CD14-positive monocyte (primary cell): ENCODE measurements around the gene C2CD2. TPM values are rescaled to one million over a fixed set of nuclear protein-coding genes. Genes with fewer than 3 reads are reported as not detected.

ENCODE experiments used
- DNase-seq, 3 donors: peaks; one replicate each; pipeline ENCODE4 v3.0.0-alpha.2; 2011 to 2022
- H2AFZ ChIP-seq: 2 replicates; pipeline ENCODE4 v1.6.0; 2012; ENCODE audit warnings: mild to moderate bottlenecking, low read depth, low read length, inconsistent platforms; ENCODE audit not compliant: insufficient read depth, poor library complexity, severe bottlenecking
- H3K27ac ChIP-seq, 2 donors: 1 replicate in 1 of 2; 2 replicates in 1 of 2; pipeline ENCODE4 v1.5.1; 2012 to 2013; ENCODE audit warnings: low read length in 2 of 2, control low read depth in 1 of 2, inconsistent platforms in 1 of 2, low read depth in 1 of 2, mild to moderate bottlenecking in 1 of 2
- H3K27me3 ChIP-seq, 2 donors: one replicate each; pipeline versions ENCODE4 v1.6.0 to v1.6.1; 2011 to 2013; ENCODE audit warnings: low read length in 2 of 2; ENCODE audit not compliant: control insufficient read depth in 2 of 2, insufficient read depth in 2 of 2
- H3K36me3 ChIP-seq, 2 donors: replicated peaks in 1 of 2; 1 replicate in 1 of 2; 2 replicates in 1 of 2; pipeline versions ENCODE4 v1.5.1 to v1.6.1; 2012 to 2013; ENCODE audit warnings: low read length in 2 of 2, control low read depth in 1 of 2, inconsistent platforms in 1 of 2, mild to moderate bottlenecking in 1 of 2; ENCODE audit not compliant: insufficient read depth in 2 of 2, control insufficient read depth in 1 of 2
- H3K4me1 ChIP-seq, 2 donors: 1 replicate in 1 of 2; 2 replicates in 1 of 2; pipeline versions ENCODE4 v1.5.1 to v1.6.1; 2012 to 2013; ENCODE audit warnings: low read length in 2 of 2, control low read depth in 1 of 2, inconsistent platforms in 1 of 2, mild to moderate bottlenecking in 1 of 2, moderate library complexity in 1 of 2; ENCODE audit not compliant: insufficient read depth in 2 of 2, control insufficient read depth in 1 of 2
- H3K4me2 ChIP-seq: replicated peaks from 2 replicates; pipeline ENCODE3; 2012; ENCODE audit warnings: low read length, moderate library complexity, mild to moderate bottlenecking; ENCODE audit not compliant: poor library complexity, severe bottlenecking; ENCODE audit errors: extremely low read depth
- H3K4me3 ChIP-seq, 3 experiments: fragments of 200-600 bp in 1 of 3; sonication (generic) in 1 of 3; replicated peaks in 1 of 3; 1 replicate in 2 of 3; 2 replicates in 1 of 3; pipeline ENCODE4 v1.5.1; 2011 to 2013; ENCODE audit warnings: low read length in 3 of 3, mild to moderate bottlenecking in 3 of 3, control low read depth in 2 of 3, low read depth in 2 of 3, inconsistent platforms in 1 of 3, moderate library complexity in 1 of 3
- H3K79me2 ChIP-seq: 2 replicates; pipeline ENCODE4 v1.6.0; 2012; ENCODE audit warnings: mild to moderate bottlenecking, control low read depth, inconsistent platforms, low read length, moderate library complexity; ENCODE audit not compliant: insufficient read depth
- H3K9ac ChIP-seq: 2 replicates; pipeline ENCODE4 v1.6.0; 2017; ENCODE audit warnings: low read length, mild to moderate bottlenecking; ENCODE audit not compliant: insufficient read depth, poor library complexity, severe bottlenecking
- H3K9me3 ChIP-seq, 2 donors: replicated peaks in 1 of 2; 1 replicate in 1 of 2; 2 replicates in 1 of 2; pipeline versions ENCODE4 v1.5.1 to v1.6.1; 2012 to 2013; ENCODE audit warnings: low read length in 2 of 2, control low read depth in 1 of 2; ENCODE audit not compliant: control insufficient read depth in 1 of 2, insufficient read depth in 1 of 2
- H4K20me1 ChIP-seq: 2 replicates; pipeline ENCODE4 v1.6.0; 2012; ENCODE audit warnings: mild to moderate bottlenecking, low read length, control low read depth, moderate library complexity; ENCODE audit not compliant: insufficient read depth
- H3K27ac Mint-ChIP-seq, 7 donors: one replicate each; pipeline ENCODE4 v1.8.0; 2020; ENCODE audit warnings: mild to moderate bottlenecking in 7 of 7, mixed read lengths in 7 of 7, moderate library complexity in 6 of 7, inconsistent platforms in 2 of 7
- H3K27me3 Mint-ChIP-seq, 3 donors: one replicate each; pipeline ENCODE4 v1.8.0; 2021 to 2022; ENCODE audit warnings: low read depth in 3 of 3, mild to moderate bottlenecking in 3 of 3, mixed read lengths in 3 of 3, moderate library complexity in 3 of 3, inconsistent platforms in 1 of 3
- H3K36me3 Mint-ChIP-seq, 2 donors: one replicate each; pipeline ENCODE4 v1.8.0; 2020; ENCODE audit warnings: mixed read lengths in 2 of 2, inconsistent platforms in 1 of 2, mild to moderate bottlenecking in 1 of 2
- H3K4me1 Mint-ChIP-seq: one replicate; pipeline ENCODE4 v1.8.0; 2020; ENCODE audit warnings: mild to moderate bottlenecking, mixed read lengths
- H3K4me3 Mint-ChIP-seq, 2 donors: one replicate each; pipeline ENCODE4 v1.8.0; 2020; ENCODE audit warnings: mild to moderate bottlenecking in 2 of 2, mixed read lengths in 2 of 2, moderate library complexity in 1 of 2
- H3K9me3 Mint-ChIP-seq, 7 donors: one replicate each; pipeline ENCODE4 v1.8.0; 2020 to 2022; ENCODE audit warnings: mixed read lengths in 7 of 7, mild to moderate bottlenecking in 6 of 7, moderate library complexity in 6 of 7, inconsistent platforms in 2 of 7
- CTCF ChIP-seq: fragments of 200-600 bp; IDR thresholded peaks from one replicate; pipeline ENCODE4 v1.8.0; 2022; ENCODE audit warnings: antibody characterized with exemption, mild to moderate bottlenecking
- WGBS: methylation state at CpG from one replicate; pipeline ENCODE4 v1.1.5; 2013; ENCODE audit warnings: missing lambda C conversion rate; ENCODE audit not compliant: insufficient coverage; 5-methylcytosine and 5-hydroxymethylcytosine counted together
- intact Hi-C, 2 donors: fragments of 100-400 bp; cut with micrococcal nuclease; formaldehyde crosslinking; loops; one replicate each; pipeline versions ENCODE4 v1.15.0 to v1.15.1; 2023
- polyA plus RNA-seq, 3 donors: library from polyadenylated mRNA; depleted of rRNA in 1 of 3; unstranded in 2 of 3; stranded (reverse) in 1 of 3; fragments of 300-500 nt in 2 of 3; fragments of >200 nt in 1 of 3; fragmentation: Illumina TruSeq in 2 of 3; gene quantifications; 1 replicate in 2 of 3; 2 replicates in 1 of 3; pipeline ENCODE4 v1.2.3, GENCODE V29; 2012 to 2021

Gene C2CD2
- polyA plus RNA-seq, 3 donors, result 1.4 to 17.0 (median 3.8) TPM

GRCh38 chr21:41918561-41919358, 35.1 kb downstream of the C2CD2 start:
- no peak overlapping the region for H3K27ac ChIP-seq
- no peak for TF ChIP-seq CTCF
- peaks cover 42 to 46% of the 10 kb centered on the region in 2 donors for H3K36me3 Mint-ChIP-seq
- H3K4me2 ChIP-seq, result no peak overlapping the region
- no peaks in the 10 kb centered on the region for H3K9me3 ChIP-seq
- H3K4me1 Mint-ChIP-seq, result peaks cover 16% of the 10 kb centered on the region
- H3K4me1 ChIP-seq, result peaks cover 11 to 16% of the 10 kb centered on the region in 2 donors
- no peak for DNase-seq
- H3K27me3 Mint-ChIP-seq, result peaks cover under 1 to 3% (median 2%) of the 10 kb centered on the region in 3 donors
- H3K27me3 ChIP-seq, result no peaks in the 10 kb centered on the region
- H3K9me3 Mint-ChIP-seq, result peaks cover 0 to 2% (median 0%) of the 10 kb centered on the region in 7 donors
- no peak overlapping the region for H3K27ac Mint-ChIP-seq
- H3K4me3 ChIP-seq, result no peak overlapping the region
- H4K20me1 ChIP-seq, result no peaks in the 10 kb centered on the region
- no peak overlapping the region for H2AFZ ChIP-seq
- WGBS, result 97% methylated on average over 10 of the region's 15 CpGs
- peaks cover 22 to 49% of the 10 kb centered on the region in 2 donors for H3K36me3 ChIP-seq
- no peaks in the 10 kb centered on the region for H3K79me2 ChIP-seq
- no peak overlapping the region for H3K4me3 Mint-ChIP-seq
- no peak overlapping the region for H3K9ac ChIP-seq
- intact Hi-C loops, result no loop called here

- Histone ChIP-seq H3K4me3 (no peak overlapping the region), H3K9me3 (no peaks in the 10 kb centered on the region), H3K9ac (no peak overlapping the region), H2AFZ (no peak overlapping the region), H3K79me2 (no peaks in the 10 kb centered on the region), H3K4me2 (no peak overlapping the region), H3K27me3 (no peaks in the 10 kb centered on the region), H3K27ac (no peak overlapping the region), H4K20me1 (no peaks in the 10 kb centered on the region), H3K4me1 (peaks cover 11 to 16% of the 10 kb centered on the region in 2 donors), H3K36me3 (peaks cover 34 to 61% of the 10 kb centered on the region in 2 donors)
- no peak for DNase-seq
- no peak overlapping the region for H3K4me3 Mint-ChIP-seq
- peaks cover 0 to 2% (median 2%) of the 10 kb centered on the region in 3 donors for H3K27me3 Mint-ChIP-seq
- WGBS, result 100% methylated on average over 4 of the region's 4 CpGs
- H3K9me3 Mint-ChIP-seq, result peaks cover 0 to 2% (median 0%) of the 10 kb centered on the region in 7 donors
- peaks cover 50 to 56% of the 10 kb centered on the region in 2 donors for H3K36me3 Mint-ChIP-seq
- intact Hi-C loops, result no loop called here
- peaks cover 12% of the 10 kb centered on the region for H3K4me1 Mint-ChIP-seq
- H3K27ac Mint-ChIP-seq, result peak overlapping the region in 1 of 7 donors; percentile 24
- TF ChIP-seq CTCF, result no peak
These were observed 36.3 kb downstream of the C2CD2 start for GRCh38 chr21:41917531-41917930.
